ENCODE results near the gene TMEM200A. TPM values are rescaled to one million over a fixed set of nuclear protein-coding genes. Genes with fewer than 3 reads are reported as not detected.
"Not testable (repeated sequence)": the region's sequence is repeated elsewhere in the genome, so short reads cannot be mapped to it uniquely, and the experiment has no call there.

TMEM200A gene
- 9.3 and 15.9 TPM in 2 replicates for total RNA-seq

GRCh38 chr6:130365166-130366106, at the start of gene TMEM200A:
Gene TMEM200A (plus strand): TSS chr6:130366017. CDS start chr6:130440423, 74,406 bp downstream.
- no peak for DNase-seq (ENCODE audit: extremely low read depth, low read depth, low spot score)

GRCh38 chr6:130320908-130321307, 44.9 kb upstream of the TMEM200A start:
- DNase-seq (ENCODE audit: extremely low read depth, low read depth, low spot score): no peak

DNA sequence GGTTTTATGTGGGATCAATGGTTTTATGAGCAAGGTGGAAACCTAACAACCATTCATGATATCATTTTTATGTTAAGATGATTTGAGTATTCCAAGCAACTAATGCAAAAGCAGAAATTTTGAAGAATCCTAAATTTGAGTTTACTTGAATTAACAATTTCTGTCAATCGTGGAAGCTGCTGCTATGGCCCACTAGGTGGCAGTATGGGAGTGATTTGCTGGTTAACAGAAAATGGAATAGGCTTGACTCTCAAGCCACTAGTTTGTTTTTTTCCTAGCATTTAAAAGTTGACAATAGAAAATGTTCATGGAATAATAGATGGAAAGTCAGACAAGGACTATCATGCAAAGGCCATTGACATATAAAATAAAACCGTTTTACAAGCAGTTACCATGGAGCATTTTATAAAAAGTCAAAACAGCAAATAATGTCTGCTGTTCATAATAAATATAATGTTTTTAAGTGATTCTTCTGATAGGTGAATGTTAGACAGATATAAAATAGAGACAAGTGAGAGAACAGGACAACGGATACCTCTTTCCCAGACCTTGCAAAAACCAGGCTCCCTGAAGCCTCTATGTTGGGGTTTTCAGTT, 43.0 kb upstream of the TMEM200A start:
- peak; percentile 54 for DNase-seq (ENCODE audit: extremely low read depth, low read depth, low spot score)

DNA sequence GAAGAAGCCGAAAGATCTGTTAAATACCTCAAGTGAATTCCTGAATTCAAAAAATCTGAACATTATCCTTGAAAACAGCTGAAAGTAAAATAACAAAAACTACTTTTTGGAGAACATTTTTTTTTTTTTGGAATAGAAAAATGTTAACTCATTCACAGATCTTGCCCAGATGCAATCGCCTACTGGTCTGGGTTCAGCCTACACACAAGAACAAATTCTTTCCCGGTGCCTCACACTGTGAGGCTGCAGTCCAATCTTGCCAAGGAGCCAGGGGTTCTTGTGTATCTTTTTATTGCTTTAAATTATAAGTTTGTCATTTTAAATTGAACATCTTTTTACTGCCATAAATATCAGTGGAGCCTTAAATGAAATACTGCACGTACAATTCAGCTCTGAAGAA, 41.2 kb upstream of the TMEM200A start:
- no peak for DNase-seq (ENCODE audit: extremely low read depth, low read depth, low spot score)

DNA sequence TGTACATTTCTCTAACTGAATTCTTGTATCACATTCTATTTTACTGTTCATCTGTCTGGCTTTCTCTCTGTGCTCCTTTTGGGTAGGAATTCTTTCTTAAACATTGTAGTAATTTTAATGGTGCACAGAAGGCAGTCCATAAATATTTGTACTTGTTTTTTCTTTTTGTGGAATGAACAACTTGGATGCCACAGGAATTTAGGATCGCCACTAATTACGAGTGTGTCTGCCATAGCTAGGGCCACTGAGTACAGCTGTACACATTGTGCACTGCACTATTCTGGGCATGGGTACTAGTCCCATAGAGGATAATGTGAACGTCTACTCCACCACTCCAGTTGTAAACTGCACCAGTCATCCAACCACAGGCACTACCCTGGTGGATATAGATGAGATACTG, 39.3 kb upstream of the TMEM200A start:
- DNase-seq (ENCODE audit: extremely low read depth, low read depth, low spot score): no peak

DNA sequence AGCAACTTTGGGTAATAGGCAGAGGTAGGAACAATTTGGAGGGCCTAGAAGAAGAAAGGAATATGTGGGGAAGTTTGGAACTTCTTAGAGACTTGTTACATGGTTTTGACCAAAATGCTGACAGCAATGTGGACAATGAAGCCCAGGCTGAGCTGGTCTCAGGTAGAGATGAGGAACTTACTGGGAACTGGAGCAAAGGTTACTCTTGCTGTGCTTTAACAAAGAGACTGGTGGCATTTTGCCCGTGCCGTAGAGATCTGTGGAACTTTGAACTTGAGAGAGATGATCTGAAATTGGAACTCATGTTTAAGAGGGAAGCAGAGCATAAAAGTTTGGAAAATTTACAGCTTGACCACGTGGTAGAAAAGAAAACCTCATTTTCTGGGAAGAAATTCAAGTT, 28.3 kb upstream of the TMEM200A start:
- no peak for DNase-seq (ENCODE audit: extremely low read depth, low read depth, low spot score)

DNA sequence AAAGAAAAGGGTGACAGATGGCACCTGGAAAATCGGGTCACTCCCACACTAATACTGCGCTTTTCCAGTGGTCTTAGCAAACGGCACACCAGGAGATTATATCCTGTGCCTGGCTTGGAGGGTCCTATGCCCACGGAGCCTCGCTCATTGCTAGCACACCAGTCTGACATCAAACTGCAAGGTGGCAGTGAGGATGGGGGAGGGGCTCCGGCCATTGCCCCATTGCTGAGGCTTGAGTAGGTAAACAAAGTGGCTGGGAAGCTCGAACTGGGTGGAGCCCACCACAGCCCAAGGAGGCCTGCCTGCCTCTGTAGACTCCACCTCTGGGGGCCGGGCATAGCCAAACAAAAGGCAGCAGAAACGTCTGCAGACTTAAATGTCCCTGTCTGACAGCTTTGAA, 19.5 kb upstream of the TMEM200A start:
- not testable (repeated sequence) for DNase-seq (ENCODE audit: extremely low read depth, low read depth, low spot score)

GRCh38 chr6:130354322-130354721, 11.5 kb upstream of the TMEM200A start:
- no peak for DNase-seq (ENCODE audit: extremely low read depth, low read depth, low spot score)

GRCh38 chr6:130355572-130355971, 10.2 kb upstream of the TMEM200A start:
- no peak for DNase-seq (ENCODE audit: extremely low read depth, low read depth, low spot score)

DNA sequence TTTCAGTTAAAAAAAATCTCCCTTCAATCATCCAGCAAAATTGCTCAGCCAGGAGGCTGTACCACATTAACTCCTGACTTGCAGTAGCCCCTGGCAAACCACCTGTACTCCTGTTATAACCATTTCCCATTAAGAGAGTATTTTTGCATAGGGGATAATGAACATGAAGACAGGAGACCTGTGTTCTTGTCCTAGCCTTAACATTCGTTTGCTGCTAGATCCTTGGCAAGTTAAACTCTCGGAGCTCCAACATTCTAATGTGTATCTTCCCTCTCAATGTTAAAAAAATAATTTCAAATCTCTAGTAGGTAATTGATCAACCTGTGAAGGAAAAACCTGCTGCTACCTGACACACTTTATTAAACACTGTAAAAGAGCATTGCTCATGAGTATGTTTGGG, 8.4 kb upstream of the TMEM200A start:
- no peak for DNase-seq (ENCODE audit: extremely low read depth, low read depth, low spot score)

DNA sequence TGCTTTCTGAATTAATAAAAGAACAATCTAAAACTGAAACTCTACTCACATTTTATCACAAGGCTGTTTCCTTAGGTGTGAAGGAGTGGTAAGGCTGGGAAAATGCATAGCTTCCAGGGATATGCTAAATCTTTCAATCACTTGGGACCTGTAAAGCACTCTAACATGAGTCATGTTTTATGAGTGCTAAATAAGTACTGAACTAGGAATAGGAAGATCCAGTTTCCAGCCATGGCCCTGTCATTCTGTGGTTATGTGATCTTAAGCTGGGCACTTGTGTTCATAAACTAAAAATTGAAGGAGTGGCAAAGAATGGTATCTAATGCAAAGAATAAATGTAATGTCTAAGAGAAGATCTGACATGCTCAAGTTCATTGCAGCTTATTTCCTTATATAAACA, 6.1 kb upstream of the TMEM200A start:
- no peak for DNase-seq (ENCODE audit: extremely low read depth, low read depth, low spot score)

DNA sequence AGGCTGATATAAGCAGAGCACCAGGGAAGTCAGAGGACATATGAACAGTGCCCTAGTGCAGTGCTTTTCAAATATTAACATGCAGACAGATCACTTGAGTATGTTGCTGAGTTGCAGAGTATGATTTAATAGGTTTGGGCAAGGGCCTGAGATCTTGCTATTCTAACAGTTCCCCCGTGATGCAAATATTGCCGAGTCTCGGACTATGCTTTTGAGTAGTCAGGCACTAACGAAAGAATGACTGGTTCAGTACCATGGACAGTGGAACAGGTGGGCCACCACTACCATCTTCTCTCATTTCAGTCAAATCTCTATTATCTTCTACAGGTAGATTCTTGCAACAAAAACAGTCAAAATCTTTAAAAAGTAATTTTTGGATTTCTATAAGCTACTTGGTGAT, 3.7 kb upstream of the TMEM200A start:
- DNase-seq (ENCODE audit: extremely low read depth, low read depth, low spot score): no peak

- no peak for DNase-seq (ENCODE audit: extremely low read depth, low read depth, low spot score)
Measured at GRCh38 chr6:130364224-130364780, 1.5 kb upstream of the TMEM200A start.

DNA sequence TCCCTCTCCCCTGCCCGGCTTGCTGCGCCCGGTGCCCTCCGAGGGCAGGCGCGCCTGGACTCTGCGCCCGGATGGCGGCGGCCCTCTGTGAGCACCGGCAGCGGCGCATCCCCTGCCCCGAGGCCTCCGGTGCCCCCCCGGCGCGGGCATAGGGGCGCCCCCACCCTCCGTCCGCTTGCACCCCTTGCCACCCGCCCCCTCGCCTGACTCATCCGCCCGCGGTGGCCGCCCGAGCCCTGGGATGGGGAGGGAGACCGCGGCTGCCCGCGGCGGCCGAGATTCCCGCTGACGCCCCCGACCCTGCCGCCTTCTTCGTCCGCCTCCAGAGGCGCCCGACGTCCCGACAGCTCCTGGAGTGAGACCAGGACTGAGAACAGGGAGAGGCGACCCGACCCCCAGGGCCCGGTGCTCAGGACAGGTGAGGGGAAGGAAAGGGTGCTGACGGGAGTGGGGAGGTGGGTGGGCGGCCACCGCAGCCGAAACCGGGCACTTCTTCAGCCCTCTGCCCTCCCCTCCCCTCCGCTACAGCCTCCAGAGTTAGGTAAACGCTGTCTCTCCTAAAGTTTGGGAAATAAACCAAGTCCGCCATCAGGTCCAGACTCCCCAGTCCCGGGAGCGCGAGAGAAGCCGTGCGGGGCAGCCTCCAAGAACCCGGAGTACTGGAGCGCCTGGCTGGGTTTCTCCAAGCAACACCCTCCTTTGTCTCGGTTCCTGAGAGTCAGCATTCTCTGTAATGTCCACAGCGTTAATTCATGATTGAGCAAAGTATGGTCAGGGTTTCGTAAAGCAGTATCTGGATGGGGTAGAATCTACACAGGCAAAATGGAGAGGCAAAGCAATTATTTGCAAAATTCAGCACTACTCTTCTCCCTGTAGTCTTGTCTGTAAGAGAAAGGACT, 539 bp downstream of the TMEM200A start:
- DNase-seq (ENCODE audit: extremely low read depth, low read depth, low spot score): no peak

GRCh38 chr6:130367767-130368166, 1.9 kb downstream of the TMEM200A start:
- DNase-seq (ENCODE audit: extremely low read depth, low read depth, low spot score): no peak

GRCh38 chr6:130368576-130368975, 2.8 kb downstream of the TMEM200A start:
- no peak for DNase-seq (ENCODE audit: extremely low read depth, low read depth, low spot score)

DNA sequence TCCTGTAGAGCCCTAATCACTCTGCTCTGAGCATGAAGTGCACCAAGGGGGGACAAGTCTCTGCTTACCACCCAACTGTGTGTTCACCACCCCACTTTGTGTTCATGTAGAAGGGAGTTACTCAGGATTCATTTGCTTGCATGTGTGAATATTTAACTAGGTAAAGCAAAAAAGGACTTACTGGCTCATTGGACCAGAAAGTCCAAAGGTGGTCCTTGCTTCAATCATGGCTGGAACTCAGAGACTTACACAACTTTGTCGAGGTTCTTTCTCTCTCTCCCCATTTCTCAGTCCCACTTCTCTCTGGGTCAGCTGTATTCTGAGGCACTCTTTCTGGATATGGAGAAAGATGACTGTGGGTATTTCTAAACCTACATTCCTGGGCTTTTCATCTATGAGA, 4.0 kb downstream of the TMEM200A start:
- no peak for DNase-seq (ENCODE audit: extremely low read depth, low read depth, low spot score)

DNA sequence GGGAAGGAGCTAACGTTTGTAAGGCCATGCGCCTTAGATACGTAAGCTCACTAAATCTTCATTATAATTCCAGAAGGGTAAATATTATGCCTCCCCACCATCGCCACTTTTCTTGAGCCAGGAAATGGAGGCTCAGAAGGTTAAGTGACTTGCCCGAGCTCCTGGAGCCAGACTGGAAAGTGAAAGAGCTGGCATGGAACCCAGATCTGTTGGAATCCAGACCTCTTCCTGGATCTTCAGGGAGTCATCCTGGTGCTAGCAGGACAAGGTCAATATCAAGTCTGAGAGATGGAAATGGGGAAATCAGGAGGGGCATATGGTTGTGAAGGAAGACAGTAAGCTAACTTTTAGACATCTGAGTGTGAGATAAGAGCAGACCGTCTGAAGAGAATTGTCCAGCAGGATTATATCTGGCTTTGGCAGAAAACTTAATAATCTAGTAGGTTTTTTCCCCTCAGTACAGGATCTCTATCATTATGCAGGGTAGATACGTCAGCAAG, 6.2 kb downstream of the TMEM200A start:
- DNase-seq (ENCODE audit: extremely low read depth, low read depth, low spot score): no peak

- no peak for DNase-seq (ENCODE audit: extremely low read depth, low read depth, low spot score)
Measured at GRCh38 chr6:130372786-130373185, 7.0 kb downstream of the TMEM200A start.

DNA sequence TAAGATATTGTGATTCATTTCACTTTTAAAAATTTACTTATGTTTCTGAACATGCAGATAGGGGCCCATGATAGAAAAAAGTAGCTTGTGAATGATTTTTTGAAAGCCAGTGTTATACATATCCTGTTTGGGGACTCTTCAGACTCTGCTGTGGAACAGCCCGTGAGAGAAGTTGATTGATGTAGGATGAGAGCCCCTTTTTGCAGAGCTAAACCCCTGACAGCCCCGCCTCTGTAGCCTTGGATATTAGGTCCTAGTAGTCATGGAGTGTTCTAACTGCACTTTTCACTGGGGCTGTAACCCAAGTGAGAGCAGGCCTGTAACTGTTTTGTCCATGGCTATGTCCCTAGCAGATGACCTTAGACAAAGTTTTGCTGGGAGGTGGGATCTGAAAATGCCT, 8.2 kb downstream of the TMEM200A start:
- no peak for DNase-seq (ENCODE audit: extremely low read depth, low read depth, low spot score)

DNA sequence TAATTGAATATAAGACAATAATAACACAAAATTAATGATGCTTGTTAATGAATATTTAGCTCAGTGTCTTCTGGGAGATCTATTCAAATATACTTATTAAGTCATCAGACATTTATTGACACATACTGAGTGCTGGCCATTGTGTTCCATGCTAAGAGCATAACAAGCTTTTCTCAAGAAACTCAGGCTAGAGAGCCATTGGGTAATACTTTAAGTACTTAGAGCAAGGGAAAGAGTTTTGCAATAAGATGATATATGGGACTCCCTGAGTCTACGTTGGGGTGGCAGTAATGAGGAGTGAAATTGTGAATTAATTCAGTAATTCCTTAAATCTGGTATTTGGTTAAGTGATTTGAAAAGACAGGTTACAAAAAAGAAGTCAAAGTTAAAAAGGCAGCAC, 11.1 kb downstream of the TMEM200A start:
- no peak for DNase-seq (ENCODE audit: extremely low read depth, low read depth, low spot score)
